Large intestine (tissue), 12 donors: ENCODE measurements around the gene OTX1. TPM values are rescaled to one million over a fixed set of nuclear protein-coding genes. Genes with fewer than 3 reads are reported as not detected.

Source experiments
- DNase-seq, 2 donors: peaks; one replicate each; pipeline versions ENCODE4 v3.0.0 to v3.0.0-alpha.2; 2013
- H3K27ac ChIP-seq: one replicate; pipeline ENCODE4 v1.5.1; 2013; ENCODE audit warnings: low read length
- H3K27me3 ChIP-seq: 2 replicates; pipeline ENCODE4 v1.6.1; 2013; ENCODE audit warnings: low read length; ENCODE audit not compliant: control insufficient read depth, insufficient read depth
- H3K36me3 ChIP-seq: 2 replicates; pipeline ENCODE4 v1.6.1; 2013; ENCODE audit warnings: low read length; ENCODE audit not compliant: control insufficient read depth, insufficient read depth
- H3K4me1 ChIP-seq: one replicate; pipeline ENCODE4 v1.6.1; 2013; ENCODE audit warnings: low read length; ENCODE audit not compliant: control insufficient read depth, insufficient read depth
- H3K4me3 ChIP-seq: one replicate; pipeline ENCODE4 v1.5.1; 2013; ENCODE audit warnings: low read length
- H3K9me3 ChIP-seq: one replicate; pipeline ENCODE4 v1.6.1; 2013; ENCODE audit warnings: mild to moderate bottlenecking, low read depth, low read length, moderate library complexity; ENCODE audit not compliant: control insufficient read depth
- WGBS: methylation state at CpG from one replicate; pipeline ENCODE4 v1.1.5; 2013; ENCODE audit warnings: low lambda C conversion rate; ENCODE audit not compliant: insufficient coverage; 5-methylcytosine and 5-hydroxymethylcytosine counted together
- long read RNA-seq, 11 donors: transcript quantifications; one replicate each; lab custom pipeline, GENCODE V29; 2026
- polyA plus RNA-seq: library from polyadenylated mRNA; unstranded; fragments of 120-200 nt; gene quantifications from one replicate; pipeline ENCODE4 v1.2.1, GENCODE V29; 2013

The OTX1 gene
- 0.04 TPM for polyA plus RNA-seq
- long read RNA-seq, donor 1, result 0 reads
- long read RNA-seq, donor 2, result 0 reads
- long read RNA-seq, donor 3, result 0 reads
- long read RNA-seq, donor 4, result 0 reads
- long read RNA-seq, donor 5, result 0 reads
- long read RNA-seq, donor 6, result 0 reads
- long read RNA-seq, donor 7, result 0 reads
- long read RNA-seq, donor 8, result 0 reads
- long read RNA-seq, donor 9, result 0 reads
- long read RNA-seq, donor 10, result 0 reads
- long read RNA-seq, donor 11, result 0 reads

- peaks cover 34% of the 10 kb centered on the region for H3K4me1 ChIP-seq
Observed at GRCh38 chr2:63050334-63051041, at the start of gene OTX1. TSS of gene OTX1 (plus strand) at chr2:63050830. CDS start at chr2:63052991, 2,161 bp downstream.

GRCh38 chr2:63001576-63001975, 49.1 kb upstream of the OTX1 start:
- Histone ChIP-seq H3K27ac (no peak overlapping the region), H3K4me3 (no peak overlapping the region), H3K4me1 (no peaks in the 10 kb centered on the region), H3K36me3 (peaks cover 14% of the 10 kb centered on the region), H3K9me3 (no peaks in the 10 kb centered on the region), H3K27me3 (no peaks in the 10 kb centered on the region)
- DNase-seq, result no peak

More at GRCh38 chr2:63050334-63051041, at the start of gene OTX1:
- H3K27ac ChIP-seq, result no peak within 1 kb of the TSS
- no peaks in the 10 kb centered on the region for H3K36me3 ChIP-seq
- WGBS, result no CpG with 5 or more reads among the region's 73 CpGs
- DNase-seq, result peak in 1 of 2 donors; percentile 54
- peak within 1 kb of the TSS; percentile 16 for H3K4me3 ChIP-seq
- peaks cover 27% of the 10 kb centered on the region for H3K9me3 ChIP-seq
- peaks cover 97% of the 10 kb centered on the region for H3K27me3 ChIP-seq

GRCh38 chr2:63003351-63003750, 47.3 kb upstream of the OTX1 start:
- H3K4me3 ChIP-seq, result no peak overlapping the region
- H3K4me1 ChIP-seq, result no peaks in the 10 kb centered on the region
- H3K27me3 ChIP-seq, result no peaks in the 10 kb centered on the region
- H3K9me3 ChIP-seq, result no peaks in the 10 kb centered on the region
- 100% methylated on average over 1 of the region's 4 CpGs for WGBS
- no peak overlapping the region for H3K27ac ChIP-seq
- peaks cover 10% of the 10 kb centered on the region for H3K36me3 ChIP-seq
- DNase-seq, result no peak

GRCh38 chr2:63007813-63008458, 42.7 kb upstream of the OTX1 start:
- H3K27ac ChIP-seq, result no peak overlapping the region
- no peaks in the 10 kb centered on the region for H3K9me3 ChIP-seq
- H3K36me3 ChIP-seq, result peaks cover 2% of the 10 kb centered on the region
- H3K4me3 ChIP-seq, result no peak overlapping the region
- DNase-seq, result no peak
- no peaks in the 10 kb centered on the region for H3K4me1 ChIP-seq
- no peaks in the 10 kb centered on the region for H3K27me3 ChIP-seq

- H3K27ac ChIP-seq, result no peak overlapping the region
- no peak for DNase-seq
- H3K4me1 ChIP-seq, result no peaks in the 10 kb centered on the region
- H3K36me3 ChIP-seq, result peaks cover 6% of the 10 kb centered on the region
- no peaks in the 10 kb centered on the region for H3K9me3 ChIP-seq
- WGBS, result 20% methylated on average over 1 of the region's 1 CpG
- H3K27me3 ChIP-seq, result no peaks in the 10 kb centered on the region
- H3K4me3 ChIP-seq, result no peak overlapping the region
Observed at GRCh38 chr2:63008838-63009237, 41.8 kb upstream of the OTX1 start.

- H3K9me3 ChIP-seq, result no peaks in the 10 kb centered on the region
- no peaks in the 10 kb centered on the region for H3K27me3 ChIP-seq
- H3K36me3 ChIP-seq, result peaks cover 6% of the 10 kb centered on the region
- no peak overlapping the region for H3K27ac ChIP-seq
- no peak overlapping the region for H3K4me3 ChIP-seq
- peak; percentile 14 to 66 for DNase-seq
- no peaks in the 10 kb centered on the region for H3K4me1 ChIP-seq
Observed at GRCh38 chr2:63009490-63009889, 41.1 kb upstream of the OTX1 start.

GRCh38 chr2:63012541-63012940, 38.1 kb upstream of the OTX1 start:
- H3K27me3 ChIP-seq, result no peaks in the 10 kb centered on the region
- H3K4me3 ChIP-seq, result no peak overlapping the region
- no peak overlapping the region for H3K27ac ChIP-seq
- WGBS, result 83% methylated on average over 1 of the region's 1 CpG
- H3K9me3 ChIP-seq, result no peaks in the 10 kb centered on the region
- peaks cover 10% of the 10 kb centered on the region for H3K36me3 ChIP-seq
- no peaks in the 10 kb centered on the region for H3K4me1 ChIP-seq
- no peak for DNase-seq

GRCh38 chr2:63013438-63013837, 37.2 kb upstream of the OTX1 start:
- WGBS, result 94% methylated on average over 4 of the region's 8 CpGs
- Histone ChIP-seq H3K27ac (no peak overlapping the region), H3K36me3 (peaks cover 10% of the 10 kb centered on the region), H3K4me3 (no peak overlapping the region), H3K4me1 (no peaks in the 10 kb centered on the region), H3K9me3 (no peaks in the 10 kb centered on the region), H3K27me3 (no peaks in the 10 kb centered on the region)
- no peak for DNase-seq

- DNase-seq, result no peak
- Histone ChIP-seq H3K4me3 (no peak overlapping the region), H3K4me1 (no peaks in the 10 kb centered on the region), H3K27ac (no peak overlapping the region), H3K9me3 (no peaks in the 10 kb centered on the region), H3K27me3 (no peaks in the 10 kb centered on the region), H3K36me3 (peaks cover 10% of the 10 kb centered on the region)
- 100% methylated on average over 2 of the region's 3 CpGs for WGBS
Observed at GRCh38 chr2:63015389-63015788, 35.2 kb upstream of the OTX1 start.

- DNase-seq, result no peak
- H3K4me3 ChIP-seq, result no peak overlapping the region
- WGBS, result 100% methylated on average over 1 of the region's 2 CpGs
- H3K36me3 ChIP-seq, result peaks cover 9% of the 10 kb centered on the region
- H3K9me3 ChIP-seq, result no peaks in the 10 kb centered on the region
- H3K27ac ChIP-seq, result no peak overlapping the region
- H3K27me3 ChIP-seq, result no peaks in the 10 kb centered on the region
- no peaks in the 10 kb centered on the region for H3K4me1 ChIP-seq
Observed at GRCh38 chr2:63018439-63018838, 32.2 kb upstream of the OTX1 start.
